Left hindlimb (tissue), 1 donor: Measurements from ENCODE around the gene HRAS.

Experiments used
- DNase-seq: peaks from one replicate; pipeline ENCODE4 v3.0.0-alpha.2; 2018

Gene HRAS

GRCh38 chr11:532527-532985 lies 2.8 kb downstream of the HRAS start:
- no peak for DNase-seq

GRCh38 chr11:531919-532526 lies 3.4 kb downstream of the HRAS start:
- no peak for DNase-seq

- no peak for DNase-seq
Measured at GRCh38 chr11:530960-531831, 4.2 kb downstream of the HRAS start.

GRCh38 chr11:529728-530411 lies 5.5 kb downstream of the HRAS start:
- no peak for DNase-seq

- DNase-seq = peak; percentile 61
Measured at GRCh38 chr11:528815-529727, 6.3 kb downstream of the HRAS start.

GRCh38 chr11:528166-528814 lies 7.1 kb downstream of the HRAS start:
- no peak for DNase-seq

- no peak for DNase-seq
Measured at GRCh38 chr11:526192-526591, 9.2 kb downstream of the HRAS start.

- DNase-seq = no peak
Measured at GRCh38 chr11:521177-521688, 14.1 kb downstream of the HRAS start.

- DNase-seq = no peak
Measured at GRCh38 chr11:520428-521176, 14.8 kb downstream of the HRAS start.

GRCh38 chr11:518463-519202 lies 16.7 kb downstream of the HRAS start:
- peak; percentile 88 for DNase-seq

GRCh38 chr11:516918-517685 lies 18.3 kb downstream of the HRAS start:
- peak; percentile 36 for DNase-seq

- DNase-seq = no peak
Measured at GRCh38 chr11:516400-516799, 19.0 kb downstream of the HRAS start.

GRCh38 chr11:515131-515530 lies 20.2 kb downstream of the HRAS start:
- no peak for DNase-seq

- DNase-seq = no peak
Measured at GRCh38 chr11:514606-515005, 20.8 kb downstream of the HRAS start.

GRCh38 chr11:512761-513595 lies 22.4 kb downstream of the HRAS start:
- no peak for DNase-seq

- no peak for DNase-seq
Measured at GRCh38 chr11:508956-509355, 26.4 kb downstream of the HRAS start.

- no peak for DNase-seq
Measured at GRCh38 chr11:507727-508515, 27.5 kb downstream of the HRAS start.
